Loucy (cell line): ENCODE data around the gene PFN1.
A peak's percentile ranks its signal among the peaks of the same experiment; 100 is the strongest.

Source experiments
- H2AFZ ChIP-seq: fragments of 200-600 bp; sonication (generic); 2 replicates; pipeline ENCODE4 v1.6.0; 2016; ENCODE audit warnings: antibody characterized with exemption, mild to moderate bottlenecking, low read length, moderate library complexity
- H3F3A ChIP-seq: fragments of 200-600 bp; 2 replicates; pipeline ENCODE4 v1.6.0; 2016; ENCODE audit warnings: antibody characterized with exemption, low read depth, mild to moderate bottlenecking
- H3K27me3 ChIP-seq: fragments of 200-600 bp; sonication (generic); 2 replicates; pipeline ENCODE4 v1.6.1; 2014; ENCODE audit warnings: low read length, mild to moderate bottlenecking; ENCODE audit not compliant: insufficient read depth, poor library complexity, severe bottlenecking
- H3K36me3 ChIP-seq: fragments of 200-600 bp; sonication (generic); 2 replicates; pipeline ENCODE4 v1.6.1; 2016; ENCODE audit warnings: low read length; ENCODE audit not compliant: insufficient read depth
- H3K4me1 ChIP-seq: fragments of 200-600 bp; sonication (generic); 2 replicates; pipeline ENCODE4 v1.5.1; 2014; ENCODE audit warnings: low read length, mild to moderate bottlenecking; ENCODE audit not compliant: insufficient read depth, poor library complexity, severe bottlenecking
- H3K4me2 ChIP-seq: fragments of 200-600 bp; sonication (generic); 2 replicates; pipeline ENCODE4 v1.6.0; 2014; ENCODE audit warnings: antibody characterized with exemption, low read length, low read depth, mild to moderate bottlenecking; ENCODE audit not compliant: poor library complexity, severe bottlenecking
- H3K4me3 ChIP-seq: fragments of 200-600 bp; sonication (generic); 2 replicates; pipeline ENCODE4 v1.5.1; 2014; ENCODE audit warnings: low read length, mild to moderate bottlenecking, mixed read lengths; ENCODE audit not compliant: poor library complexity, severe bottlenecking
- H3K79me2 ChIP-seq: fragments of 200-600 bp; sonication (generic); 2 replicates; pipeline ENCODE4 v1.6.1; 2014; ENCODE audit warnings: low read length; ENCODE audit not compliant: insufficient read depth
- H3K9ac ChIP-seq: fragments of 200-600 bp; sonication (generic); 2 replicates; pipeline ENCODE4 v1.6.0; 2014; ENCODE audit warnings: mild to moderate bottlenecking, low read depth, low read length, moderate library complexity; ENCODE audit not compliant: poor library complexity, severe bottlenecking
- H3K9me2 ChIP-seq: fragments of 200-600 bp; sonication (generic); replicated peaks from 2 replicates; pipeline ENCODE4 v1.6.1; 2016; ENCODE audit warnings: low read depth, low read length, mixed read lengths
- H3K9me3 ChIP-seq: fragments of 200-600 bp; sonication (generic); 2 replicates; pipeline ENCODE4 v1.6.1; 2014; ENCODE audit warnings: mild to moderate bottlenecking, antibody characterized with exemption, low read length, low read depth; ENCODE audit not compliant: insufficient read depth
- H4K20me1 ChIP-seq: fragments of 200-600 bp; sonication (generic); 2 replicates; pipeline ENCODE4 v1.6.0; 2014; ENCODE audit warnings: antibody characterized with exemption, low read length, mild to moderate bottlenecking; ENCODE audit not compliant: insufficient read depth, poor library complexity, severe bottlenecking
- EZH2phosphoT487 ChIP-seq: fragments of 200-600 bp; IDR thresholded peaks from 2 replicates; pipeline ENCODE4 v1.6.1; 2018; ENCODE audit warnings: antibody characterized with exemption, mild to moderate bottlenecking, moderate library complexity, borderline replicate concordance
- TF ChIP-seq, protein P1 (sequence below): fragments of 200-600 bp; sonication (generic); conservative IDR thresholded peaks from 2 replicates; pipeline ENCODE4 v1.5.1; 2014; ENCODE audit warnings: mild to moderate bottlenecking, antibody characterized with exemption, low read length

Gene PFN1

DNA sequence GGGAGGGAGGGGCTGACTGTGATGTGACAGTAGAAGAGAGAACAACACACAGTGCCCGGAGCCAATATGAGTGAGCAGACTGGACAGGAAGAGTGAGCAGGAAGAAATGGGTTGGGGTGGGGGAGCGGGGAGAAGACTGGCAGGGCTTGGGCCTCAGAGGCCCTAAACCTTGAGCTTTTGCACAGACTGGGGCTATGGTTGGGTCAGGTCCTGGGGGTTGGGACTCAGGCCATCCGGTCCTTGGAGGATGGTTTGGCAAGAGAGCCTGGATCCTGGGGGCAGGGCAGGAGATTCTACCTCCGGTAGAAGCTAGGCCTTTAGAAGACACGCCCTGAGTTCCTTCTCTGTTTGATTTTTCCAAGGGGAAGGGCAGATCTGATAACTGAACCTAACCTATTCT is 38.1 kb upstream of the PFN1 start:
- no peaks in the 10 kb centered on the region for H3K9me3 ChIP-seq
- H3K27me3 ChIP-seq: no peaks in the 10 kb centered on the region
- H3K4me1 ChIP-seq: peaks cover 32% of the 10 kb centered on the region
- H2AFZ ChIP-seq: no peak overlapping the region
- H3K4me3 ChIP-seq: peak overlapping the region; percentile 96
- peak overlapping the region; percentile 99 for H3K4me2 ChIP-seq
- peaks cover 5% of the 10 kb centered on the region; the same call in 1 of the 2 replicates for H3K36me3 ChIP-seq
- no peak for TF ChIP-seq EZH2phosphoT487
- TF ChIP-seq, protein P1, sequence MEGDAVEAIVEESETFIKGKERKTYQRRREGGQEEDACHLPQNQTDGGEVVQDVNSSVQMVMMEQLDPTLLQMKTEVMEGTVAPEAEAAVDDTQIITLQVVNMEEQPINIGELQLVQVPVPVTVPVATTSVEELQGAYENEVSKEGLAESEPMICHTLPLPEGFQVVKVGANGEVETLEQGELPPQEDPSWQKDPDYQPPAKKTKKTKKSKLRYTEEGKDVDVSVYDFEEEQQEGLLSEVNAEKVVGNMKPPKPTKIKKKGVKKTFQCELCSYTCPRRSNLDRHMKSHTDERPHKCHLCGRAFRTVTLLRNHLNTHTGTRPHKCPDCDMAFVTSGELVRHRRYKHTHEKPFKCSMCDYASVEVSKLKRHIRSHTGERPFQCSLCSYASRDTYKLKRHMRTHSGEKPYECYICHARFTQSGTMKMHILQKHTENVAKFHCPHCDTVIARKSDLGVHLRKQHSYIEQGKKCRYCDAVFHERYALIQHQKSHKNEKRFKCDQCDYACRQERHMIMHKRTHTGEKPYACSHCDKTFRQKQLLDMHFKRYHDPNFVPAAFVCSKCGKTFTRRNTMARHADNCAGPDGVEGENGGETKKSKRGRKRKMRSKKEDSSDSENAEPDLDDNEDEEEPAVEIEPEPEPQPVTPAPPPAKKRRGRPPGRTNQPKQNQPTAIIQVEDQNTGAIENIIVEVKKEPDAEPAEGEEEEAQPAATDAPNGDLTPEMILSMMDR: no peak
- H4K20me1 ChIP-seq: no peaks in the 10 kb centered on the region
- peak overlapping the region; percentile 91 for H3K9ac ChIP-seq
- no peaks in the 10 kb centered on the region for H3F3A ChIP-seq
- H3K79me2 ChIP-seq: peaks cover 24% of the 10 kb centered on the region; the same call in 1 of the 2 replicates
- H3K9me2 ChIP-seq: no peaks in the 10 kb centered on the region

DNA sequence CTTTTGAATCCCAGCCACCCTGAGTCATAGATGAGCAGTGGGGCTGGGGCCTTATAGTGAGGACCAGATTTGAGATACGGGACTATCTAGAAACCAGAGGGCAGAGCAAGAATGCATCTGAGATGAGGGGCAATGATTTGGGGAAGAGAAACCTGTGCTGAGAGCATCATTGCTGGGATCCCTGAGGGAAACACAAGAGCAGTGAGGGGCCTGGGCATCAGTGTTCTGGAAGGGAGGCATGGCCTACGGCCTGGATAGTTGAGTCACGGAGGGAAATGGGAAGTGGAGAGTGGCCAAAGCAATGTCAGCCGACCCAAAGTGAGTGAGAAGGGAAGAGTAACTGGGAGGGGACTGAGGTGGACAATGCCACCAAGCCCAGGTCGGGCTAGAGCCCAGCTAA is 34.0 kb upstream of the PFN1 start:
- Histone ChIP-seq H2AFZ (no peak overlapping the region), H3K9ac (no peak overlapping the region), H3K9me2 (no peaks in the 10 kb centered on the region), H3K27me3 (no peaks in the 10 kb centered on the region), H3K4me1 (peaks cover 19% of the 10 kb centered on the region), H3K4me2 (no peak overlapping the region), H3K4me3 (no peak overlapping the region), H4K20me1 (no peaks in the 10 kb centered on the region), H3F3A (no peaks in the 10 kb centered on the region), H3K36me3 (peaks cover 5% of the 10 kb centered on the region; the same call in 1 of the 2 replicates), H3K79me2 (peaks cover 13% of the 10 kb centered on the region; the same call in 1 of the 2 replicates), H3K9me3 (no peaks in the 10 kb centered on the region)
- TF ChIP-seq, protein P1: no peak
- TF ChIP-seq EZH2phosphoT487: no peak

DNA sequence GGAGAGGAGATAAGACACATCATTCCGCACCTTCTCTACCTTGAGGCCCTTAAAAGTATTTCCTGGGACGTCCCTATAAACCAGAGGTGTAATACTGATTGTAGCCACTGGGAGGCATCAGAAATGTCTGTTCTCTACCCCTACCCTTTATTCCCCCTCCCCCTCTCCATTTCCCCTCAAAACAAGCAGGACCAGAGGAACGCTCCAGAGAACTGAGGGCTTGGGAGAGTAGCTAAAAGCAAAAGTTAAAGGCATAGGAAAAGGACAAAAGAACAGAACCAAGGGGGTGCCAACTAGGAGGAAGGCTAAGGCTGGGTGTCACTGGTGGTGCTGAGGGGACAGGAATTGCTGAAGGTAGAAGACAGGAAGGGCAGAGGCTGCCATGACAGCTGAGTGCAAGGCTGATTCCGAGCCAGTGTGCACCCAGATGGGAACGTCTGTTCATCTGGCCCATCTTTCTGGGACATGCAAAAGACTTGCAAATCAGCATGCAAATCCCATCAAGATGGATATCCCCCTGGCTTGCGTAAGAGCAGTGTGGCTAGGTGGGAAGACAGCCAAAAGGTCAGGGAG is 32.4 kb upstream of the PFN1 start:
- Histone ChIP-seq H3K9me3 (no peaks in the 10 kb centered on the region), H3K4me2 (peak overlapping the region; percentile 21), H3K9ac (no peak overlapping the region), H3K36me3 (peaks cover 8% of the 10 kb centered on the region; the same call in 1 of the 2 replicates), H3K9me2 (no peaks in the 10 kb centered on the region), H3K4me1 (peaks cover 7% of the 10 kb centered on the region), H3K27me3 (no peaks in the 10 kb centered on the region), H3K79me2 (peaks cover under 1% of the 10 kb centered on the region; the same call in 1 of the 2 replicates), H2AFZ (no peak overlapping the region), H3F3A (no peaks in the 10 kb centered on the region), H4K20me1 (no peaks in the 10 kb centered on the region), H3K4me3 (no peak overlapping the region)
- TF ChIP-seq, protein P1: peak; percentile 81
- no peak for TF ChIP-seq EZH2phosphoT487
